Glomerular visceral epithelial cell (primary cell): ENCODE measurements around the gene ADAMTSL1.

Source experiments
- DNase-seq: peaks from one replicate; pipeline ENCODE4 v3.0.0-alpha.2; 2016; ENCODE audit errors: extremely low spot score

ADAMTSL1 gene

GRCh38 chr9:18501949-18502348 is 28.0 kb downstream of the ADAMTSL1 start:
- no peak for DNase-seq

GRCh38 chr9:18502546-18502945 is 28.6 kb downstream of the ADAMTSL1 start:
- no peak for DNase-seq

- no peak for DNase-seq
Observed at GRCh38 chr9:18504707-18505106, 30.8 kb downstream of the ADAMTSL1 start.

- no peak for DNase-seq
Observed at GRCh38 chr9:18507151-18507550, 33.2 kb downstream of the ADAMTSL1 start.

- DNase-seq: no peak
Observed at GRCh38 chr9:18516514-18516913, 42.6 kb downstream of the ADAMTSL1 start.

- DNase-seq: no peak
Observed at GRCh38 chr9:18516965-18517364, 43.0 kb downstream of the ADAMTSL1 start.

- no peak for DNase-seq
Observed at GRCh38 chr9:18520416-18521047, 46.6 kb downstream of the ADAMTSL1 start.

- no peak for DNase-seq
Observed at GRCh38 chr9:18526685-18527084, 52.7 kb downstream of the ADAMTSL1 start.

GRCh38 chr9:18531136-18532065 is 57.4 kb downstream of the ADAMTSL1 start:
- DNase-seq: no peak

GRCh38 chr9:18534611-18535010 is 60.7 kb downstream of the ADAMTSL1 start:
- DNase-seq: no peak

- no peak for DNase-seq
Observed at GRCh38 chr9:18536554-18536953, 62.6 kb downstream of the ADAMTSL1 start.

- DNase-seq: no peak
Observed at GRCh38 chr9:18539203-18539693, 65.3 kb downstream of the ADAMTSL1 start.

GRCh38 chr9:18542837-18543405 is 69.0 kb downstream of the ADAMTSL1 start:
- DNase-seq: no peak

GRCh38 chr9:18543406-18544192 is 69.6 kb downstream of the ADAMTSL1 start:
- peak; percentile 58 for DNase-seq

- peak; percentile 42 for DNase-seq
Observed at GRCh38 chr9:18544456-18544855, 70.5 kb downstream of the ADAMTSL1 start.

GRCh38 chr9:18545636-18546360 is 71.8 kb downstream of the ADAMTSL1 start:
- DNase-seq: no peak

GRCh38 chr9:18548456-18548855 is 74.5 kb downstream of the ADAMTSL1 start:
- DNase-seq: no peak

GRCh38 chr9:18549772-18550171 is 75.8 kb downstream of the ADAMTSL1 start:
- no peak for DNase-seq

- no peak for DNase-seq
Observed at GRCh38 chr9:18550286-18550685, 76.3 kb downstream of the ADAMTSL1 start.

GRCh38 chr9:18554244-18554643 is 80.3 kb downstream of the ADAMTSL1 start:
- no peak for DNase-seq
